A673 (cell line): ENCODE measurements around the gene ENTPD8. TPM values are rescaled to one million over a fixed set of nuclear protein-coding genes. Genes with fewer than 3 reads are reported as not detected.

ENCODE experiments used
- BruUV-seq: library from RNA; stranded (reverse); fragments of 400-500 nt; replicated peaks from 2 replicates; lab custom pipeline; 2021; lab: Mats Ljungman, UMichigan
- CTCF ChIA-PET: fragments of 300-600 bp; sonication (Branson Sonifier 250); formaldehyde crosslinking; loops from one replicate; lab custom pipeline; 2022; ENCODE audit warnings: antibody characterized with exemption; lab: Charles Lee
- POLR2A ChIA-PET: fragments of 300-600 bp; sonication (Branson Sonifier 250); formaldehyde crosslinking; loops from one replicate; lab custom pipeline; 2022; ENCODE audit warnings: antibody characterized with exemption; ENCODE audit not compliant: low non-redundant PET; lab: Charles Lee
- DNase-seq: peaks from one replicate; pipeline ENCODE4 v3.0.0-alpha.2; 2015; ENCODE audit warnings: low spot score
- H3K27ac ChIP-seq: fragments of 200-600 bp; sonication (generic); 2 replicates; pipeline ENCODE4 v1.5.1; 2016; ENCODE audit warnings: mixed run types, low read depth, mild to moderate bottlenecking, mixed read lengths, antibody characterized with exemption, low read length; ENCODE audit not compliant: poor library complexity, severe bottlenecking
- H3K27me3 ChIP-seq: fragments of 200-600 bp; sonication (generic); replicated peaks from 2 replicates; pipeline ENCODE4 v1.6.1; 2017; ENCODE audit warnings: mixed run types, low read depth, mild to moderate bottlenecking, mixed read lengths, antibody characterized with exemption, low read length; ENCODE audit not compliant: insufficient read depth, poor library complexity
- H3K36me3 ChIP-seq: fragments of 200-600 bp; sonication (generic); 2 replicates; pipeline ENCODE4 v1.6.1; 2016; ENCODE audit warnings: mixed run types, mild to moderate bottlenecking, mixed read lengths, antibody characterized with exemption, low read length; ENCODE audit not compliant: insufficient read depth, poor library complexity, severe bottlenecking
- H3K4me1 ChIP-seq: fragments of 200-600 bp; sonication (generic); 2 replicates; pipeline ENCODE4 v1.6.1; 2017; ENCODE audit warnings: mixed run types, mild to moderate bottlenecking, mixed read lengths, antibody characterized with exemption, low read length; ENCODE audit not compliant: insufficient read depth, poor library complexity, severe bottlenecking
- H3K4me3 ChIP-seq: fragments of 200-600 bp; sonication (generic); 2 replicates; pipeline ENCODE4 v1.5.1; 2016; ENCODE audit warnings: low read depth, mixed run types, mild to moderate bottlenecking, mixed read lengths, low read length; ENCODE audit not compliant: poor library complexity, severe bottlenecking
- H3K9me3 ChIP-seq: fragments of 200-600 bp; sonication (generic); 2 replicates; pipeline ENCODE4 v1.6.1; 2016; ENCODE audit warnings: mixed run types, low read depth, mild to moderate bottlenecking, mixed read lengths, antibody characterized with exemption, low read length; ENCODE audit not compliant: poor library complexity, severe bottlenecking
- CTCF ChIP-seq: fragments of 300-800, 200-600 bp; sonication (generic); conservative IDR thresholded peaks from 2 replicates; pipeline ENCODE4 v1.5.1; 2017; ENCODE audit warnings: low read depth, mild to moderate bottlenecking, antibody characterized with exemption, low read length, moderate library complexity, mixed read lengths
- EZH2 ChIP-seq: fragments of 200-600 bp; sonication (generic); IDR thresholded peaks from 2 replicates; pipeline ENCODE4 v1.6.1; 2017; ENCODE audit warnings: borderline replicate concordance, low read depth, mild to moderate bottlenecking, mixed read lengths, antibody characterized with exemption, low read length; ENCODE audit not compliant: poor library complexity, severe bottlenecking
- intact Hi-C: fragments of 100-400 bp; cut with micrococcal nuclease; formaldehyde crosslinking; loops from one replicate; pipeline ENCODE4 v1.10.0; 2022; ENCODE audit not compliant: unreplicated experiment
- total RNA-seq: library from RNA; stranded (reverse); gene quantifications from 2 replicates; pipeline ENCODE4 v1.2.3, GENCODE V29; 2021

ENTPD8 gene
- total RNA-seq, 1 experiment from 2014 or later = not detected

DNA sequence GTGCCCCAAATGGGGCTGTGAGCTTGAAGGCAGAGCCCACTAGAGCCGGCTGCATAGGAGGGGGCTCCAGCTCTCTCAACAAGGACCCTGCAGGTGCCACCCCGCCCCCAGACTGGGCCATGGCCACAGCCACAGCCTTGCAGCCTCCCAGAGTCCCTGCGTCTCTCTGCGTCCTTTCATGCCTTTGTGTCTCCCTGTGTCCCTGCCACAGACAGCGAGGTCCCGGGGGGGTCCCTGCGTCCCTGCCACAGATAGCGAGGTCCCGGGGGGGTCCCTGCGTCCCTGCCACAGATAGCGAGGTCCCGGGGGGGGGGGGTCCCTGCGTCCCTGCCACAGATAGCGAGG lies 11.6 kb downstream of the ENTPD8 start:
- TF ChIP-seq EZH2 (no peak), CTCF (no peak)
- no peak for DNase-seq
- Histone ChIP-seq H3K9me3 (no peaks in the 10 kb centered on the region), H3K36me3 (no peaks in the 10 kb centered on the region), H3K4me1 (no peaks in the 10 kb centered on the region), H3K27me3 (no peaks in the 10 kb centered on the region), H3K27ac (no peak overlapping the region), H3K4me3 (no peak overlapping the region)
- BruUV-seq = no TSS peak
- ChIA-PET POLR2A (interaction anchor here (0.5 kb wide), 1 partner anchor 339 kb away, joined by 3 read pairs; no protein-coding TSS in a partner anchor), CTCF (no interaction called here)
- intact Hi-C loops = no loop called here

DNA sequence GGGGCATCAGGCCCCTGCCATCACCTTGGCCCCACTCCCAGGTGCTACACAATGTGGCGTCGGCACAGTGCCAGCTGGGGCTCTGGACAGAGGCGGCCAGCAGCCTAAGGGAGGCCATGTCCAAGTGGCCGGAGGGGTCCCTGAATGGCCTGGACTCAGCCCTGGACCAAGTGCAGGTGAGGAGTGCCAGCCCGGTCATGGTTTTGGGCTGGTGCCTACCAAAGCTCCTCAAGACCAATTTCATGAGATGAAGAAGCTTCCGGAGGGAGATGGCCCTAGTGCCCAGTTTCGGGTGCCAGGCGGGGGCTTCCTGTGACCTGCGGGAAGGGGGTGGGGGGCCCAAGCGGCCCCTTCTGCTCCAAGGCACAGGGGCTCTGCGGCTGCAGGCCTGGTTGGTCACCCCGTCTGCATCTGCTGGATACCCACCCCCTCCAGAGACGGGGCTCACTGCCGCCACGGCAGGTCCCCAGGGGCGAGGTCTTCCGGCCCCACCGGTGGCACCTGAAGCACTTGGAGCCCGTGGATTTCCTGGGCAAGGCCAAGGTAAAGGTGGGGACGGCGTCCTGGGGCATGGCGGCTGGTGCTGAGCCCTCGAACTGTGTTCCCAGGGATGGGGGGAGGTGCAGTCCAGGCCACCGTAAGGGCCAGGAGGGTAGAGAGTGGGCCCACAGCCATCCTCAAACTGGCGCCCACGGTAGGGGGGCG lies 12.2 kb downstream of the ENTPD8 start:
- intact Hi-C loops = no loop called here
- Histone ChIP-seq H3K9me3 (no peaks in the 10 kb centered on the region), H3K4me3 (no peak overlapping the region), H3K27me3 (no peaks in the 10 kb centered on the region), H3K4me1 (no peaks in the 10 kb centered on the region), H3K27ac (no peak overlapping the region), H3K36me3 (no peaks in the 10 kb centered on the region)
- BruUV-seq = no TSS peak
- no peak for TF ChIP-seq EZH2
- no peak for DNase-seq
- ChIA-PET POLR2A (no interaction called here), CTCF (no interaction called here)

- intact Hi-C loops = no loop called here
- no peaks in the 10 kb centered on the region for H3K27me3 ChIP-seq
- ChIA-PET POLR2A (no interaction called here), CTCF (no interaction called here)
- no peaks in the 10 kb centered on the region for H3K4me1 ChIP-seq
- H3K36me3 ChIP-seq = no peaks in the 10 kb centered on the region
- H3K27ac ChIP-seq = no peak overlapping the region
- no TSS peak for BruUV-seq
- no peak for DNase-seq
- no peak for TF ChIP-seq EZH2
- no peak for TF ChIP-seq CTCF
- no peaks in the 10 kb centered on the region for H3K9me3 ChIP-seq
- no peak overlapping the region for H3K4me3 ChIP-seq
These were observed 12.9 kb downstream of the ENTPD8 start for GRCh38 chr9:137428311-137428630.
